DND-41 (cell line): ENCODE measurements around the gene RILPL2.

Source experiments
- CTCF ChIP-seq: IDR thresholded peaks from 2 replicates; pipeline ENCODE4 v1.5.1; 2012; ENCODE audit warnings: borderline replicate concordance, low read length, moderate library complexity, mild to moderate bottlenecking; ENCODE audit not compliant: poor library complexity, severe bottlenecking; ENCODE audit errors: extremely low read depth
- EZH2 ChIP-seq: IDR thresholded peaks from 3 replicates; pipeline ENCODE4 v1.6.1; 2012; ENCODE audit warnings: borderline replicate concordance, low read depth, mild to moderate bottlenecking, moderate library complexity, low read length, inconsistent platforms; ENCODE audit not compliant: severe bottlenecking

GRCh38 chr12:123478762-123479161 lies 42.3 kb upstream of the RILPL2 start:
- TF ChIP-seq CTCF: no peak
- TF ChIP-seq EZH2: no peak
